Upper lobe of left lung (tissue), 4 donors: ENCODE data around the gene ZCWPW1.

Experiments used
- CTCF ChIP-seq, 6 experiments: fragments of 450-650 bp in 4 of 6; fragments of 200-600 bp in 2 of 6; sonication (generic) in 2 of 6; IDR thresholded peaks; one replicate each; pipeline ENCODE4 v1.5.1; 2016 to 2019; ENCODE audit warnings: antibody characterized with exemption in 6 of 6
- EP300 ChIP-seq, 4 donors: sonication (generic); formaldehyde crosslinking; IDR thresholded peaks; one replicate each; pipeline ENCODE4 v1.5.1; 2017; ENCODE audit warnings: antibody characterized with exemption in 4 of 4, control low read depth in 2 of 4
- POLR2A ChIP-seq, 4 donors: fragments of 450-650 bp; IDR thresholded peaks; one replicate each; pipeline ENCODE4 v1.5.1; 2016 to 2017; ENCODE audit warnings: antibody characterized with exemption in 4 of 4, mild to moderate bottlenecking in 2 of 4
- POLR2AphosphoS5 ChIP-seq, 2 donors: sonication (generic); formaldehyde crosslinking; IDR thresholded peaks; one replicate each; pipeline ENCODE4 v1.5.1; 2017; ENCODE audit warnings: antibody characterized with exemption in 2 of 2

GRCh38 chr7:100476903-100477870, 48.7 kb upstream of the ZCWPW1 start:
- TF ChIP-seq CTCF (IDR thresholded peaks at IDR 0.05) (peak in 3 of 6 experiments; percentile 22 to 29 (median 28)), POLR2A (IDR thresholded peaks at IDR 0.05) (no peak), POLR2AphosphoS5 (IDR thresholded peaks at IDR 0.05) (no peak), EP300 (IDR thresholded peaks at IDR 0.05) (no peak)
